SIG-M5 treated with dmso at 0.1 percent for 504 hours (cell line): ENCODE results near the gene CLASP2.
"Not testable (repeated sequence)": the region's sequence is repeated elsewhere in the genome, so short reads cannot be mapped to it uniquely, and the experiment has no call there.

Source experiments
- DNase-seq: peaks from one replicate; lab custom pipeline; 2025; ENCODE audit not compliant: unreplicated experiment; lab: John Stamatoyannopoulos, UW

The CLASP2 gene

GRCh38 chr3:33690341-33690740 lies 27.7 kb downstream of the CLASP2 start:
- no peak for DNase-seq

GRCh38 chr3:33687406-33688010 lies 30.5 kb downstream of the CLASP2 start:
- no peak for DNase-seq

GRCh38 chr3:33682770-33683169 lies 35.3 kb downstream of the CLASP2 start:
- DNase-seq: no peak

GRCh38 chr3:33681667-33682066 lies 36.4 kb downstream of the CLASP2 start:
- DNase-seq: no peak

- DNase-seq: no peak
Observed at GRCh38 chr3:33678073-33678472, 40.0 kb downstream of the CLASP2 start.

GRCh38 chr3:33673436-33673835 lies 44.6 kb downstream of the CLASP2 start:
- not testable (repeated sequence) for DNase-seq

- DNase-seq: no peak
Observed at GRCh38 chr3:33668618-33669017, 49.4 kb downstream of the CLASP2 start.

GRCh38 chr3:33665294-33665693 lies 52.8 kb downstream of the CLASP2 start:
- DNase-seq: peak; percentile 64

GRCh38 chr3:33664195-33664594 lies 53.9 kb downstream of the CLASP2 start:
- DNase-seq: peak; percentile 95

GRCh38 chr3:33663042-33663441 lies 55.0 kb downstream of the CLASP2 start:
- no peak for DNase-seq

GRCh38 chr3:33659856-33660434 lies 58.1 kb downstream of the CLASP2 start:
- DNase-seq: no peak

GRCh38 chr3:33658991-33659848 lies 58.8 kb downstream of the CLASP2 start:
- peak; percentile 42 for DNase-seq

GRCh38 chr3:33658621-33658990 lies 59.4 kb downstream of the CLASP2 start:
- DNase-seq: no peak

GRCh38 chr3:33658039-33658438 lies 60.0 kb downstream of the CLASP2 start:
- DNase-seq: no peak

- DNase-seq: no peak
Observed at GRCh38 chr3:33652736-33653135, 65.3 kb downstream of the CLASP2 start.

GRCh38 chr3:33651101-33651500 lies 67.0 kb downstream of the CLASP2 start:
- not testable (repeated sequence) for DNase-seq

GRCh38 chr3:33650495-33650894 lies 67.6 kb downstream of the CLASP2 start:
- DNase-seq: no peak

- no peak for DNase-seq
Observed at GRCh38 chr3:33648793-33649192, 69.3 kb downstream of the CLASP2 start.

GRCh38 chr3:33646406-33646805 lies 71.6 kb downstream of the CLASP2 start:
- DNase-seq: no peak

GRCh38 chr3:33645060-33645647 lies 72.9 kb downstream of the CLASP2 start:
- DNase-seq: no peak

- no peak for DNase-seq
Observed at GRCh38 chr3:33644582-33644981, 73.5 kb downstream of the CLASP2 start.

- no peak for DNase-seq
Observed at GRCh38 chr3:33642806-33643205, 75.2 kb downstream of the CLASP2 start.
